Measurements from ENCODE around the gene DIRAS3.
"Not testable (repeated sequence)": the region's sequence is repeated elsewhere in the genome, so short reads cannot be mapped to it uniquely, and the experiment has no call there.

The DIRAS3 gene

DNA sequence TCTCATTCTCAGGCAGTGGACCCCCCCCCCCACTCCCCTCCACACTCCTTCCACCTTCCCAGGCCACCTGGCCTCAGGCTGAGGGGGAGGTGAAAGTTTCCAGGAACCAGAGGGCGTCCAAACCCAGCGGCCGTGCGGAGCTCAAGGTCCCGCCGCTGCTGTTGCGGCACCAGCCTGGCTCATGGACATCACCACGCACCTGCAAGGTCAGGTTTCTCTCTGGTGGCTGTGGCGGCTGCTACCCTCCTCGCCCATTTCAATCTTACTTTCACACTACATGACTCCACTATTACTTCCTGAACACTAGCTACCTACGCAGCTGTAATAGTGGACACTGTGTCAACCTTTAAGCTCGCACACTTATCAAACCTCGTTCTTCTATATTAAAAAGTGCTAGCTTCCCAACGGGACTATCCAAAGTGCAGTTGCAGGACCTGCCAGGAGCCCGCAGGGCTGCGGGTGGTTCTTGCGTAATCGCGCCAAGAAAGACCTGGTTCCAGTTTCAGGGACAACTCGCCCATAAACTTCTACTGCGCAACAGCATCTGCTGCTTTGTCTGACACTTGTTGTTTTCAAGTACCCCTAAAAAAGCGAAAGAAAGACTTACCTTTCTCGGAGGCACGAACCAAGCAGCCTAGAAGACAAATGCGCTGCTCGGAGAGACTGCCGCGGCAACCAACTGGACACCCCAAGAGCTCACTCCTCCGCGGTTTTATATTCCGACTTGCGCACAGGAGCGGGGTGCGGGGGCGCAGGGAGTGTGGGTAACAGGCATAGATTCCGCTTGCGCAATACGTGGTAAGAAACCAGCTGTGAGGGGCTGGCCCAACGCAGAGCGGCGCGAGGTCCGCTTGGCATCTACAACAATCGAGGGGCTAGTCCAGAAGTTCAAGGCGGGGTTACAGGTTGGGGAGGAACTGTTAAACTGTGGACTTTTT is at the start of gene DIRAS3:
Gene DIRAS3 (minus strand): TSS at position 687 of the 938 bp plus-strand sequence. CDS start 3,330 bp downstream, outside the sequence.
- Mint-ChIP-seq H3K36me3 (no peaks in the 10 kb centered on the region), H3K27ac (no peak within 1 kb of the TSS), H3K4me1 (no peaks in the 10 kb centered on the region), H3K4me3 (no peak within 1 kb of the TSS), H3K9me3 (peaks cover 3% of the 10 kb centered on the region)
- ATAC-seq (no peak), DNase-seq (ENCODE audit: low spot score in 2 of 2) (no peak)

DNA sequence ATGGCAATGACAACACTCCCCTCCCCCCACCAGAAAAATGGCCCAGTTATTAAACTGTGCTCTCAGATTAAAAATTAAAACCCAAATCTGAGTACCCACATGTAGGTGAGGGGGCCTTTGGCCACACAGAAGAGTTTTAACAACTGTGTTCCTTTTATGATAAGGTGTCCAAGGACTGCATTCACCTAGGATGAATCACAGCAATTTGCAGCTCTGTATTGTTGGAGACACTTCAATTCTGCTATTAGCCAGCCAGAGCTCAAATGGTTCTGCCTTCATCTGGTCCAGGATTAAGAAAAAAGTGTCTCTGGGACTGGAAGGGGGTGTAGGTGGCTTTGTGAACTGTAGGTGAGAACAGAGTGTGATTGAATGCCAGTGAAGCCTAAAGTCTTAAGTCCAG is 43.3 kb upstream of the DIRAS3 start:
- H3K36me3 Mint-ChIP-seq = no peaks in the 10 kb centered on the region
- H3K4me3 Mint-ChIP-seq = no peak overlapping the region
- H3K27ac Mint-ChIP-seq = no peak overlapping the region
- DNase-seq (ENCODE audit: low spot score in 2 of 2) (no peak), ATAC-seq (no peak)
- peaks cover 8% of the 10 kb centered on the region for H3K9me3 Mint-ChIP-seq
- H3K4me1 Mint-ChIP-seq = no peaks in the 10 kb centered on the region

- H3K9me3 Mint-ChIP-seq = peaks cover 4% of the 10 kb centered on the region
- H3K36me3 Mint-ChIP-seq = no peaks in the 10 kb centered on the region
- ATAC-seq = no peak
- H3K27ac Mint-ChIP-seq = no peak overlapping the region
- H3K4me1 Mint-ChIP-seq = no peaks in the 10 kb centered on the region
- no peak overlapping the region for H3K4me3 Mint-ChIP-seq
- DNase-seq (ENCODE audit: low spot score in 2 of 2) = no peak
These were observed 36.8 kb upstream of the DIRAS3 start for GRCh38 chr1:68087184-68087583.

DNA sequence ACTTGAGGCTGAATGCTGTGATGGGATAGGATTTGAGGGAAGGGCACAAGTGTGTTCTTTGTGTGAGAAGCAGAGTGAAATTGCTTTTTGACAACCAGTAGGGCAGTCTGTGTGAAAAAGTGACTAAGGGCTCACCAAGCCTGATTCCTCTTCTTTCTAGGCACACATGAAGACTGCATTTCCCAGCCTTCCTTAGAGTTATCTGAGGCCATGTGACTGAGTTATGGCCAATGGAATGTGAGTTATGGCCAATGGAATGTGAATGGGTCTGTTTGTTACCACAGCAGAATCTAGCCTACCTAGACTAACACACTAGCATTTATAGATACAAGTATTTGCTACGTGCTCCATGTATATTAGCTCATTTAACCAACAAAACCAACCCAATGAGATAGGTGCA is 35.3 kb upstream of the DIRAS3 start:
- H3K36me3 Mint-ChIP-seq = no peaks in the 10 kb centered on the region
- no peak overlapping the region for H3K27ac Mint-ChIP-seq
- peaks cover 3% of the 10 kb centered on the region for H3K9me3 Mint-ChIP-seq
- no peak overlapping the region for H3K4me3 Mint-ChIP-seq
- no peak for ATAC-seq
- no peak for DNase-seq (ENCODE audit: low spot score in 2 of 2)
- H3K4me1 Mint-ChIP-seq = no peaks in the 10 kb centered on the region

GRCh38 chr1:68083686-68084085 is 33.3 kb upstream of the DIRAS3 start:
- Mint-ChIP-seq H3K4me3 (no peak overlapping the region), H3K4me1 (no peaks in the 10 kb centered on the region), H3K36me3 (no peaks in the 10 kb centered on the region), H3K9me3 (peaks cover 5% of the 10 kb centered on the region), H3K27ac (no peak overlapping the region)
- DNase-seq (ENCODE audit: low spot score in 2 of 2) (no peak), ATAC-seq (no peak)

DNA sequence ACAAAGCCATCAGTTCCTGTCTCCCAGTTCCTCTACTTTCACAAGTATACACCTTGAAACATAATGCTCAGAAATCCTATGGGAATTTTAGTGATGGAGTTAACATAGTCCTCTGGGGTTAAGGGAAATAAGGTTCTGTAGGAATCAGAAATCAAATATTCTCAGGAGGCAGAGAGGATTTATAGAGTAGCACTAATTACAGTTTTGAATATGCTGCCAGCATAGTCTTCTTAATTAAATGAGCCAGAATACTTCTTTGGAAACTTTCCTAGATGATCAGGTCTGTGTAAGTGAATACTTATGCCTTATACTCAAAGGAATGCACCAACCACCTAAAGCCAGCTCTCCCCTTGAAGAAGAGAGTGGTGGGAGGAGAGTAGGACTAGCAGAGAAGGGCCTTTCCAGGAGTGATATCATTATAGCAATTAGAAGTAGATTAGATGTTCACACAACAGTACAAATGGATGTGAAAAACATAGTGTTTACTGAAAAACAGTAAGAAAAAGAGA is 31.4 kb upstream of the DIRAS3 start:
- no peaks in the 10 kb centered on the region for H3K36me3 Mint-ChIP-seq
- H3K27ac Mint-ChIP-seq = no peak overlapping the region
- no peak for ATAC-seq
- no peak for DNase-seq (ENCODE audit: low spot score in 2 of 2)
- H3K9me3 Mint-ChIP-seq = peaks cover 8% of the 10 kb centered on the region
- H3K4me1 Mint-ChIP-seq = no peaks in the 10 kb centered on the region
- H3K4me3 Mint-ChIP-seq = no peak overlapping the region

- no peaks in the 10 kb centered on the region for H3K4me1 Mint-ChIP-seq
- no peak overlapping the region for H3K27ac Mint-ChIP-seq
- H3K9me3 Mint-ChIP-seq = peaks cover 13% of the 10 kb centered on the region
- DNase-seq (ENCODE audit: low spot score in 2 of 2) = no peak
- no peak overlapping the region for H3K4me3 Mint-ChIP-seq
- no peaks in the 10 kb centered on the region for H3K36me3 Mint-ChIP-seq
- no peak for ATAC-seq
These were observed 28.2 kb upstream of the DIRAS3 start for GRCh38 chr1:68078647-68079046.

GRCh38 chr1:68074472-68074871 is 24.0 kb upstream of the DIRAS3 start:
- DNase-seq (ENCODE audit: low spot score in 2 of 2) (no peak), ATAC-seq (no peak)
- H3K27ac Mint-ChIP-seq = no peak overlapping the region
- H3K9me3 Mint-ChIP-seq = peaks cover 13% of the 10 kb centered on the region
- no peak overlapping the region for H3K4me3 Mint-ChIP-seq
- no peaks in the 10 kb centered on the region for H3K4me1 Mint-ChIP-seq
- H3K36me3 Mint-ChIP-seq = no peaks in the 10 kb centered on the region

GRCh38 chr1:68065766-68066165 is 15.3 kb upstream of the DIRAS3 start:
- H3K4me1 Mint-ChIP-seq = no peaks in the 10 kb centered on the region
- H3K36me3 Mint-ChIP-seq = no peaks in the 10 kb centered on the region
- DNase-seq (ENCODE audit: low spot score in 2 of 2) (no peak), ATAC-seq (no peak)
- no peak overlapping the region for H3K4me3 Mint-ChIP-seq
- H3K27ac Mint-ChIP-seq = no peak overlapping the region
- H3K9me3 Mint-ChIP-seq = peaks cover 3% of the 10 kb centered on the region

DNA sequence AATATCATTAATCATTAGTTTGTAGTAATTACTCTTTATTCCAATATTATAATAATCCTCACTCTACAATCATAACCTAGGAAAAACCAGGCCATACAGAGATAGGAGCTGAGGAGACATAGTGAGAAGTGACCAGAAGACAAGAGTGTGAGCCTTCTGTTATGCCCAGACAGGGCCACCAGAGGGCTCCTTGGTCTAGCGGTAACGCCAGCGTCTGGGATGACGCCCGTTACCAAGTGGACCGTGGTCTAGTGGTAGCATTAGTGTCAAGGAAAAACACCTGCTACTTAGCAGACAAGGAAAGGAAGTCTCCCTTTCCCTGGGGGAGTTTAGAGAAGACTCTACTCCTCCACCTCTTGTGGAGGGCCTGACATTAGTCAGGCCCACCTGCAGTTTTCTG is 7.6 kb upstream of the DIRAS3 start:
- H3K9me3 Mint-ChIP-seq; DNase-seq (ENCODE audit: low spot score in 2 of 2); H3K27ac Mint-ChIP-seq; H3K4me3 Mint-ChIP-seq; ATAC-seq; H3K4me1 Mint-ChIP-seq; H3K36me3 Mint-ChIP-seq: not testable (repeated sequence)

DNA sequence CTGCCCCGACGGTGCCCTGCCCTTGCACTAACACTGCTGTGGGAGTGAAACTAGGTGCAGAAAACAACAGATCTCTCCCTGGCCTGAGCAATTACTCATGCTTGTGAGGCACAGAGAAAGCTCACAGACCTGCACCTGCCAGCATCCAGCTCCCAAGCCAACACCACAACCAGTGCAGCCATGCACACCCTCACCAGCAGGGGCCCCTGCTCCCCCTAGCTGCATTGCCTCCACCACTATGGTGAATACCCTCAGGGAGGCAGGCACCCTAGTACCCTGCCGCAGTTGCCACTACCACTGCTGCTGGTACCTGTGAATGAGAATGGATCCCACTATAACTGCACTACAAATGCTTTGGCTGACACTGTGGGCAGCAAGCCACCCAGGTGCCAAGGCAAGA is 7.1 kb upstream of the DIRAS3 start:
- Mint-ChIP-seq H3K27ac (no peak overlapping the region), H3K4me1 (no peaks in the 10 kb centered on the region), H3K9me3 (peaks cover 7% of the 10 kb centered on the region), H3K36me3 (no peaks in the 10 kb centered on the region), H3K4me3 (no peak overlapping the region)
- no peak for ATAC-seq
- DNase-seq (ENCODE audit: low spot score in 2 of 2) = no peak

- Mint-ChIP-seq H3K4me1 (no peaks in the 10 kb centered on the region), H3K27ac (no peak overlapping the region), H3K9me3 (peaks cover 7% of the 10 kb centered on the region), H3K4me3 (no peak overlapping the region), H3K36me3 (no peaks in the 10 kb centered on the region)
- DNase-seq (ENCODE audit: low spot score in 2 of 2) (no peak), ATAC-seq (no peak)
These were observed 6.6 kb upstream of the DIRAS3 start for GRCh38 chr1:68057050-68057449.

- ATAC-seq = no peak
- H3K4me1 Mint-ChIP-seq = no peaks in the 10 kb centered on the region
- no peaks in the 10 kb centered on the region for H3K9me3 Mint-ChIP-seq
- DNase-seq (ENCODE audit: low spot score in 2 of 2) = no peak
- no peak overlapping the region for H3K27ac Mint-ChIP-seq
- no peak overlapping the region for H3K4me3 Mint-ChIP-seq
- H3K36me3 Mint-ChIP-seq = no peaks in the 10 kb centered on the region
These were observed 1.0 kb upstream of the DIRAS3 start for GRCh38 chr1:68051475-68051874.

GRCh38 chr1:68047659-68048026 is 2.8 kb downstream of the DIRAS3 start:
- no peak overlapping the region for H3K4me3 Mint-ChIP-seq
- peaks cover 3% of the 10 kb centered on the region for H3K9me3 Mint-ChIP-seq
- H3K4me1 Mint-ChIP-seq = no peaks in the 10 kb centered on the region
- no peak for DNase-seq (ENCODE audit: low spot score in 2 of 2)
- no peak for ATAC-seq
- no peak overlapping the region for H3K27ac Mint-ChIP-seq
- no peaks in the 10 kb centered on the region for H3K36me3 Mint-ChIP-seq

DNA sequence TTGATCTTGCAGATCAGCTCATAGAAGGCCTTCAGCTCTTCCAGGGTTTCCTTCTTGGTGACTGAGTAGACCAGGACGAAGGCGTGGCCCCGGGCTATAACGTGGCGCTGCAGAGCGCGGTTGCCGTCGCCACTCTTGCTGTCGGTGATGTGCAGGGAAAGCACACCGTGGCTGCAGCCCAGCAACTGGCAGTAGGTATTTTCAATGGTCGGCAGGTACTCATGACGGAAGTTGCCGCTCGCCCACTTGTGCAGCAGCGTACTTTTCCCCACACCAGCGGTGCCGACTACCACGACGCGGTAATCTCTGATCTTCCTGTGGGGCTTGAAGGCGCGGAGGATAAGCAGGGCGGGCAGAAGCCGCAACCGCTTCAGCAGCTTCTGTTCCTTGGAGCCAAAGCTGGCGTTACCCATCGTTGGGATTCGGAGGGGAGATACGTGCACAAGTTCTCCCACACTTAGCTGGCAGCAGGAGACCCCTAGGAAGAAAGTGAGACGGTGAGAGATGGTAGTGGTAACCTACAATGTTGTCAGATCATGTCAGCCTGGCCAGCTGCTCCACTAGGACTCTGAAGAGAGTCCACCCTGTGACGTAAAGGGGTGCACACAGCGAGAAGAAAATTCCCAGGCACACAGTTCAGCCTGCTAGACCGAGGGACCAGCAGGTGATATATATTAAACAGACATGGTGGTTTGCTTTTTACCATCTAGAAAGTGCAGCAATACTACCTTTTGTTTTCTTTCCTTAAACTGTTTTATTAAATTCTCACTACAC is 3.4 kb downstream of the DIRAS3 start:
- Mint-ChIP-seq H3K4me1 (no peaks in the 10 kb centered on the region), H3K36me3 (no peaks in the 10 kb centered on the region), H3K27ac (no peak overlapping the region), H3K4me3 (no peak overlapping the region), H3K9me3 (peaks cover 3% of the 10 kb centered on the region)
- DNase-seq (ENCODE audit: low spot score in 2 of 2) = no peak
- ATAC-seq = no peak

DNA sequence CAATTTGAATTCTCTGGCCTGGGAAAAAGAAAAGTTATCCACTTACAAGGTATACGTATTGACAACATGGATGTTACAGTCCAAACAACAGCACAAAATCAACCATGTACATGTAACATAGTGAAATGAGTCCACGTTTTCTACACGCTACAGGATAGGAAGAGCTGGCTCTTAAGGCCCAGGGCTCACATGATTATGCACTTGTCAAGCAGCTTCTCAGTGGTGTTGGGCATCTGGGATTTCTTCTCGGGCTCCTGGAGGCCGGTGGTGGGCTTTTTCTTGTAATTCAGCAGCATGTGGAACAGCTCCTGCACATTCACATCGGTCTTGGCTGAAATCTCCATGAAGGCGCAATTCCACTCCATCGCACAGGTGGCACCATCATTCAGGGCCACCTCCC is 4.0 kb downstream of the DIRAS3 start:
- H3K36me3 Mint-ChIP-seq = no peaks in the 10 kb centered on the region
- no peak overlapping the region for H3K27ac Mint-ChIP-seq
- H3K4me1 Mint-ChIP-seq = no peaks in the 10 kb centered on the region
- no peak overlapping the region for H3K4me3 Mint-ChIP-seq
- ATAC-seq (no peak), DNase-seq (ENCODE audit: low spot score in 2 of 2) (no peak)
- peaks cover 3% of the 10 kb centered on the region for H3K9me3 Mint-ChIP-seq

Measured in stimulated activated effector memory CD8-positive, alpha-beta T cell treated with anti-CD3 and anti-CD28 coated beads, Interleukin-12 subunit alpha, Interleukin-12 subunit beta, amount 100 ng/mL, for 72 hours (primary cell).